Glomerular visceral epithelial cell (primary cell): ENCODE results near the gene SORBS1.

Source experiments
- DNase-seq: peaks from one replicate; pipeline ENCODE4 v3.0.0-alpha.2; 2016; ENCODE audit errors: extremely low spot score

Gene SORBS1

DNA sequence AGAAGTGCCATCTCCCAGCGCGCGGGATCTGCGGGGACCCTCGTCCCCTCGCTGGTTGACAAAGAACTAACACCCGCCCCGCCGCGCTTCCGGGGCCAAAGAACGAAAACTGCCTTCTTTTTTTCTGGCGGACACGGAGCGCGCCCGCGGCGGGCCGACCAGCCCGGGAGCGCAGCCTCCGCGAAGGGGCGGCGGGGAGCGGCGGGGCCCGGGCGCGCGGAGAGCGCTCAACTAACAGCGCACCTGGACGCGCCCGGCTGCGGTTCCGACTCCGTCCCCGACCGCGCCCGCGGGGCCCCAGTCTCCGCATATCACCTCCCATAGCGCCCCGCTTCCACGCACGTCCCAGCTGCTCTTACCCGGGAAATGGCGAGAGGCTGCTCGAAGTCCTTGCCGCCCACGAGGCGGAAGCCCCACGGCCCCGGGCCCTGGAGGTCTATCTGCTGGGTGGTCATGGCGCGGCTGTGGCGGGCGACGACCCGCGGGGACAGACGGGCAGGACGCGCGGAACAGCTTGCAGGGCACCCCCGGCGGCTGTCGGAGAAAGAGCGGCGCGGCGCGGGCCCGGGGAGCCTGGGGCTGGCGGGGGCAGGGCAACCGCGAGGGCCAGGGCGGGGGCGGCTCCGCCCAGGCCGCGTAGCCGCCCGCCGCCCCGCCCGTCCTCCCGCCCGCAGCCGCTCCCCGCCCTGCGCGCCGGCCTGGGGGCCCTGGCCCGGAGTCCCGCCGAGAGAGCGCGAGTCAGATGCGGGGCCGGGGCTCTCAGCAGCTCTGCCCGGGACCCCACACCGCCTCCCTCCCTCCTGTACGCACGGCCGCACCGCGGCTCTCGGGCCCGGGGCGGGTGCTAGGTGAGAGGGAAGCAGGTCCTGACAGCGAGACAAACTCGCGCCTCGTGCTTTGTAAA, 270.5 kb downstream of the SORBS1 start, which contains the start of gene PDLIM1:
TSS of gene PDLIM1 (minus strand) at position 543 of the 904 bp plus-strand sequence. CDS start at position 455, 88 bp downstream.
- DNase-seq = peak; percentile 81

DNA sequence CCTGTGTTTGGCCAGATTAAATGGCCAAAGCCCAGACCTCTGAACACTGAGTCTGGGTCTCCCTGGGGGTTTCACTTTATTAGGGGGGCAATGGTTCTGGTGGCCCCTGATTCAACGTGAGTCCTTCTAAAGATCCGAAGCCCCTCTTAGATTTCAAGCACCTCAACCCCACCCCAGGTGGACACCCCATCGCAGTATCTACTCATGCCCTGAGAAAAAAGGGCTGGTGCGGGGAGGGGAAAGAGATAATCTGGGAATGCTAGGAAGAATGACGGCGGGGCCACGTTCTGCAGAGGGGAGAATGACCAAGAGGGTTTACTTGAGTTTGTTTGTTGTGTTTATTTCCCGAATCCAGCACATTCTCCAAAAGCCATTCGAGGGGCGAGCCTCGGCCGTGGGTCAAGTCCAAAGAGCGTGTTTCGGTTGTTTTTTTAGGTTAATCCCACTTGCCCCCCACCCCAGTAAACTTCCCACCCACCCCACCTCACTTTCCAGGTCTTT, 271.2 kb downstream of the SORBS1 start:
- no peak for DNase-seq

DNA sequence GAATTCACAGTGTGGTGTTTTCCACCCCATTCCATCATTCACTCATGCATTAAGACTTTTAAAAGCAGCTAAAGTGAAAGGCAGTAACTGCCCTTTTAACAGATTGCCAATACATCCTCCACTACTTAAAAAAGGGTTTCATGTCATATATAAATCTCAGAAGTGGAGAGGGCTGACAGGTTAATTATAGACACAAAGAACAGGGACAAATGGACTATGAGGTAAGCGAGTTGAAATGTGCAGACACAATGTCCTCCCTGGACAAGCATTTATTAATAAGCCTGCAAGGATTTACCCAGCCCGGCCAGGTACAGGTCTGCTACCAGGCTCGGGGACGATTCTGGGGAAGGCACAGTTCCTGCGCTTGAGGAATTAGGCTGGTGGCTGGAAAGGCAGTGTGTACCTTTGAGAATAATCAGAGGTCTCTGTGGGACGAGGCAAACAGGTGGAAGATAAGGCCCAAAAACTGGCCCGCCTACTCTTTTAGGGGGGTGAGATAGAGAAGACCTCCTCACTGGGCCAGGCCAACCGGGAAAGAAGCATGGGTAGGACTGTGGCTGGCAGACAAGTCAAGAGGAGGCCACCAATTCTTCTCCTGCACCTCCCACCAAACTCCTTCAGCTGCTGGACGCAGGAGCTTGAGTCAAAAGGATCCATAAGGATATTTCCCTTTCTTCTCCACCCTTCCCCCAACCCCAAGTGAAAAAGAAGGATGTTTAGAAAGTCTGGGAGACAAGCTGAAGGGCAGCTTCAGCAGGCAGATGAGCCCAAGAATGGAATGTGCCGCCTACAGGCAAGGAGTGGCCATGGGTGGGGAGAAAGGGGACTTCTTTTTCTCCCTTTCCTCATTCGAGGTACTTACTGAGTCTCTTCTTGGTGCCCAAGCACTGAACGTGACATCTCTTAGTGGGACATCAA, 271.9 kb downstream of the SORBS1 start:
- DNase-seq = peak; percentile 66

DNA sequence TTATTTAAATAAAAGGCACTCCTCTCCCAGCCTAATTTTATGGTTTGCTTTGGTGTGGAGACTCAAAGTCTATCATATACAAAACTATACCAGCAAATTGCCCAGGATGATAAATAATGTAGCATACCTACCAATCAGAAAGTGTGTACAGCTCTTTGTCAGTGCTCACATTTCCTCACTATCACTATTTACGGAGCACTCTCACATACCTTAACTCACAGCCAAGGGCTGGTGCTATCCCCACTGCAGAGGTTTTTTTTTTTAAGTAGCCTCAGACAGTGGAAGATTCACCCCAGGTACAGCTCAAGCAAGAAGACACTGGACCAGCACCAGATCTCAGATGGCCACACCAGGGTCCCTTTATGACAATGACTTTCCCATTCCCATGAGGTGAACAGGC, 272.9 kb downstream of the SORBS1 start:
- no peak for DNase-seq

DNA sequence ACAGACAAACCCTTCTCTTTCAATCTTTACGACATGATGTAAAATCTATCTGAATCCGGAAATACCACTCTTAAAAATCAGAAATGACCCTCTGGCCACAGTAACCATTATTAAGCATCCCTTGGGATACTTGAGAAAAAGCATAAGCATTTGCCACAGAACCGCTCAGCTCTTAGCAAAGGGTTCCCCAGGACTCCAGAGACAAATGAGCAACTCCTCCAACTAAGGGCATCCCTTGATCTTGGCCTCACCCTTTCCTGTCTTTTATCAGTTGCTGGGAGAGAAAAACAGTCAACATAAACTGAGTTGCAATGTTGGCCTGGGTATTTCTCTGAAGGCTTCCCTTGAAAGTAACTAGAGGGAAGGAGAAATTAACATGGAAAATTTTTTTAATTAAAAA, 273.9 kb downstream of the SORBS1 start:
- DNase-seq = no peak

DNA sequence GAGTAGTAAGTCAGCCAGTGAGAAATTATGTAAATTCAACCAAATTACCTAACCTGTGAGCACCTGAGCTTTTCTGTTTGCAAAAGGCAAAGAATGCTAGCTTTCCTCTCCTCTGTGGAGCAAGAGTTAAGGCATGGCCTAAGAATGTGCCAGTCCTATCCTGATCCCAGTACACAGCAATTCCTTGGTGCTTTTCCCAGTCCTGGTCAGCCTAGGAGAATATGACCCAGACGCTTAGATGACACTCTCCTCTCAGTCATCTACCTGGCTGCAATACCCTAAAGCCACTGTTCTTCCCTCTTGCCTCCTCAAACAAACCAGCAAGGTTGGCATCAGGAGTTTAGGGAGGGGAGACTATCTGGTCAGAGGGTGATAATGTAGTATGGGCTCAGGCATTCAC, 274.5 kb downstream of the SORBS1 start:
- DNase-seq = no peak

DNA sequence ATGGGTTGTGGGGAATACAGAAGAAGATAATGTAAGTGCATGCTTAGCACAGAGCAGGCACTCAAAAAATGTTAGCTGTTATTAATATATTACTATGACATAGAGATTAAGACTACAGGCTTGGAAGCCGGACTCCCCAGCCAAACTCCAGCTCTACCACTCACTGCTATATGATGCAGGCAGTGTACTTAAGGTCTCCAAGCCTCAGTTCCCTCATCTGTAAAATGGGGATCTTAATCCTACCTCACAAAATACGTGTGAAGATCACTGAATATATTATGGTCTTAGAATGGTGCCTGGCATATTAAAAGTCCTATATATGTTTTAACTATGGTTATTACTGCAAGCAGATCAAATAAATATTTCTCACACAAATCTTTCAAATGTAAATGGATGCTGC, 275.6 kb downstream of the SORBS1 start:
- DNase-seq = no peak

DNA sequence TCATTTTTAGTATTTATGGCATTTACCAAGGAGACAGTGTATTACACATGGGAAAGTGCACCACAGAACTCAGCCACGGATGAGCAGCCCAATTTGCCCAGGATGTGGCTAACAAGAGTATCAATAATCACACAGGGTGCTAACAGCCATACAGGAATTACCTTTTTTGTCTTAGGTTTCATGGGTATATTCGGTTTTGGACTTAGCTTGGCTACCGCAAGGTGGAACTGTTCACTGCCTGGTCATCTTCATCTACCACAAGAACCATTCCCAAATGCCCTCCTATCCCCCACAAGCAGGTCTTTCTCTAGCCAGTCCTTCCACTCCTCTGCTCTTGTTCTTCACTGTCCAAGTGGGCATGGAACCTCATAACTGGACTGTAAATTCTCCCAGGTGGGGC, 276.4 kb downstream of the SORBS1 start:
- no peak for DNase-seq

DNA sequence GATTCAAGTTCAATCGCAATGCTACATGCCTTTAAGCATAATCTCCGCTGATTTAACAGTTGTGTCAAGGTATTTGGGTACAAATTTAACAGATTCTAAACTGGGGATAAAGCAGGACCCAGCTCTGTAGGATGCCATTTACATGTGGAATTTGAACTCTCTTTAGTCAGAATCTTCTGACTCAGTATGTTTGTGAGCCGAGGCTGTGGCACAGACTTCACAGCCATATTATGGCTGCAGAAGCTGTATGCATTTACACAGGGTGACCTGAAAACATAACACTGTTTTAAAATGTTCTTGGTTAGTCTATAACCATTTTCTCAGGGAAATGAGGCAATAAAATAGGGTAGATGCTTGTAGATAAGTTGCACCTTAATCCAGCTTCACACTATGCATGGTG, 279.1 kb downstream of the SORBS1 start:
- no peak for DNase-seq

DNA sequence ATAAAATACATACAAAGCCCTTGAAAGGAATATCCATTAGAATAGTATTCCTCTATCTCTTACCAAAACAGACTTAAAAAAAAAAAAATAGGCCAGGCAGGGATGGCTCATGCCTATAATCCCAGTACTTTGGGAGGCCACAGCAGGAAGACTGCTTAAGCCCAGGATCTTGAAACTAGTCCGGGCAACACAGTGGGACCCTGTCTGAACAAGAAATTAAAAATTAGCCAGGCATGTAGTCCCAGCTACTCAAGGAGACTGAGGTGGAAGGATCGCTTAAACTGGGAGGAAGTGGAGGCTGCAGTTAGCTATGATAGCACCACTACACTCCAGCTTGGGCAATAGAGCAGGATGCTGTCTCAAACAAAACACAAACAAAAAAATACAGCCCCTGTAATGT, 280.0 kb downstream of the SORBS1 start:
- DNase-seq = no peak

DNA sequence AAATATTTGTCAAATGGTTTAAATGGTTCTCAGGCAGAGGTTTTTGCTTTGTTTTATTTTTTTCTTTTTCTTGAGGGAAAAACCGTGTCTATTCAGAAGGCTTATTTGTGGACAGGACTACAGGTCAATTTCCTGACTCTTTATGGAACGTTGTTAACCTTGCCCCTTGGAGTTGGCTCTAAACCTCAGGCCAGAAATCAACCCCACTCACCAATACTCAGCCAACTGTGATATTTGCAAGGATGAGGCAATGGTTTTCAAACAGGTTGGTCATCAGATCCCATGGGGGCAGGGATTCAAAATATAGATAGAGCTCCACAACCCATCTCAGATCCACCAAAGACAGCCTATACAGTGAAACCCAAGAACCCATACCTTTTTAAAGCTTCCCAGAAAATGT, 280.5 kb downstream of the SORBS1 start:
- DNase-seq = peak; percentile 60

DNA sequence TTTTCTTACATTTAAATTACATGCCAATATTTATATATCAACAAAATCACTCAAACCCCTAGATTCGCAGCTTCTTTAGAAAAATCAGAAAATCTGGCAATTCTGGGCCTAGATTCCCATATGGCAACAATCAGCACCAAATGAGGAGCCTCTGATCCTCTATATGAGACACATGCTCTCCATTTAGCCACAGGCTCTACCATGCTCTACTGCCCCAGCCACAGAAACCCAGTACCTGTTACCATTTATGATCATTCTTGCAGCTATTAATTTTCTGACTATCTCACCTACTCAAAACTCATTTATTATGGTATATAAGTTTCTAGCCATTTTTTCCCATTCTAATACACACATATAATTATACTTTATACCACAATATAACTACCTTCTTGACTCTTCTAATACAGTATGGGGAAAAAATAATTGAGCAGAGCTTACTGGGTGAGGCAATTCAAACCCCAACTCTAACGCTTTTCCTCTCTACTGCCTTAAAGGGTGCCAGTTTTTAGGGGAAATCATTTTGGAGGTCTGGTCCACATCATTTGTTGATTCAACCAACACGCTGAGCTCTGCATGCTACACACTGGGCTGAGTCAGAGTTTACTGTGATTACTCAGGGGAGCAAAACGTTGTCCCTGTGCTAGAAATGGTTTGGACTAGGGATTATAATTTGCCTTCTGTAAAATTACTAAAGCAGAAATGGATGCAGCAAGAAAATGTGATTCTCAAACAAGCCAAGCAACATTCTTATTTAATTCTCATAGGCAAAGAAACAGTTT, 281.9 kb downstream of the SORBS1 start:
- DNase-seq = no peak

DNA sequence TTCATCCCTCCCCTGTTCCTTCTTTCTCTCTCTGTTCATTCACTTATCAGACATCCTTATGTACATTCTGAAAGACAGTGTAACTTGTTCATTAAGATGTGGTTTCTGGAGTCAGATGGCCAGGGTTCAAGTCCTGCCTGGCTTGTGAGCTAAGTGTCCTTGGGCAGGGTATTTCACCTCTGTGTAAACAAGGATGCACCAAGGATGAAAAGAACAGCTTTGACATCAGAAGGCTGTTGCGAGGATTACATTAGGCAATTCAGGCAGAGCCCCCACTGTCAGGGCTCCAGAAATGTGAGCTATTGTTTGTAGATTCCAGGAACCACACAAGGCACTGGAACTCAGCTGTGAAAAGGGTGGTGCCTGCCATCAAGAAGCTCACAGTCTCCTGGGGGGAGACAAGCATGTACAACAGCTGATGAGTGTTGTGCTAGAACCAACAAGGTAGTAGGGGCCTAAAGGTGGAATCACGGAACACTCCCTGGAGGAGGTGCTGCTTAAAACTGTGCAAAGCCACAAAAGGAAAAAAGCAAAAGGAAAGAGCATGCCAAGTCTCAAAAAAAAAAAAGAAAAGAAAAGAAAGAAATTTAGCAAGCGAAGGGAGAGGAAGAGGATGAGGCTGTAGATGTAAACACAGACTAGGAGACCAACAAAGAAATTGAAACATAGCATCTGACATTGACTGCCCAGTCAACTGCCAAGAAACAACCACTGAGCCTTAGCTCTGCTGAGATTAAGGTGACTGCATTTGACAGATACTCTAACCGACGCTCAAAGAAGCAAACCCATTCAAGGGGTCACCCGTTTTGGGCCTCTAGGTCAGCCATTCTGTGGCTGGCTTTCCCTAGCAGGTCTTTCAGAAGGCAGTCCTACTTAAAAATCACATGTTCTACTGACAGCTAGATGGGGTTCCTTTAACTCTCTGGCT, 282.8 kb downstream of the SORBS1 start:
- DNase-seq = no peak

DNA sequence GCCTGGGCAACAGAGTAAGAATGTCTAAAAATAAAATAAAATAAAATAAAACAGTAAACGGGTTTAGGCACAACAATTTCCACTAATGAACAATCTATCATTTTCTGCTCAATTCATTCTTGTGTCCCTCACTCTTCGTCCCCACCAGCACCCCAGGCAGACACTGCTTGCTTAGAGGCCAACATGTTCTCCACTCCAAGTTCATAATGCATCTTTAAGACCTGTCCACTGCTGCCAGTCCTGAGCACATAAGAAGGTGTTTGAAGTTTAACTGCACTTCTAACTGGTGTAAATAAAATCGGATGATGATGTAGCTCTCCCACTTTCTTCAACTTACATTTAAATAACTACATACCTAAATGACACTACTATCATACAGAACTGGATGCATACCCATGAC, 283.6 kb downstream of the SORBS1 start:
- DNase-seq = no peak

DNA sequence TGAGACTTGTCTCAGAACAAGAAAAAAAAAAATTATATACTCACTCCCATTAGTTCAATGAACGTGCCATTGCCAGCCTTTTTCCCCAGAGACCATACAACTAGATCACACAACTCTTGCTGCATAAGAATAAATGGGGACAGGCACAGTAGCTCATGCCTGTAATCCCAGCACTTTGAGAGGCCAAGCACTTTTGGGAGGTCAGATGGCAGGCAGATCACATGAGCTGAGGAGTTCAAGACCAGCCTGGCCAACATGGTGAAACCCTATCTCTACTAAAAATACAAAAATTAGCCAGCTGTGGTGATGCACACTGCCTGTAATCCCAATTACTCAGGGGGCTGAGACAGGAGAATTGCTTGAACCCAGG, 284.0 kb downstream of the SORBS1 start:
- DNase-seq = no peak

DNA sequence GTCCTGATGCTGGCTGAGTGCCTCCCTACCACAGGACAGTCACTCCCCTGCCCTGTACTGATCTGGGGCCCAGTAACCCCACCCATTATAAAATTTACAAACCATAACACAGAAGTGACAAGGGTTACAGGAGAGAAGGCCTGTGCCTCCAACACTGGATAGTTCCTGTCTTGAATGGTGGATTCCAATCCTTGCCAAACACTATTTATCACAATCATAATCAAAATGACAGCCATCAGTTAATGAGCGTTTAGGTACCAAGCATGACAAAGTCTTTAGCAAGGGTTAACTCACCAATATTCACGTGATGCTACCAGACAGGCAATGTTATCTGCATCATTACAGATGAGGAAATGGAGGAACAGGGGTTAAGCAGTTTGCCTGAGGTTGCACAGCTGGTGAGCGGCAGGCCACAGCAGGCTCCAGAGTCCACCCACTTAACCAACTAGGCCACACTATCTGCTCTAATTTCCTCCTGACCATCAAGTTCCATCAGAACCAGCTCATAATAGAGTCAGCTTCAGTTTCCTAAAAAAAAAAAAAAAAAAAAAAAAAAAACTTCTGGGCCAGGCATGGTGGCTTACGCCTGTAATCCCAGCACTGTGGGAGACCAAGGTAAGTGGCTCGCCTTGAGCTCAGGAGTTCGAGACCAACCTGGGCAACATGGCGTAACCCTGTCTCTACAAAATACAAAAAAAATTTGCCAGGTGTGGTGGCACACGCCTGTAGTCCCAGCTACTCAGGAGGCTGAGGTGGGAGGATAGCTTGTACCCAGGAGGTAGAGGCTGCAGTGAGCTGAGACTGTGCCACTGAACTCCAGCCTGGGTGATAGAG, 284.6 kb downstream of the SORBS1 start:
- DNase-seq = no peak

DNA sequence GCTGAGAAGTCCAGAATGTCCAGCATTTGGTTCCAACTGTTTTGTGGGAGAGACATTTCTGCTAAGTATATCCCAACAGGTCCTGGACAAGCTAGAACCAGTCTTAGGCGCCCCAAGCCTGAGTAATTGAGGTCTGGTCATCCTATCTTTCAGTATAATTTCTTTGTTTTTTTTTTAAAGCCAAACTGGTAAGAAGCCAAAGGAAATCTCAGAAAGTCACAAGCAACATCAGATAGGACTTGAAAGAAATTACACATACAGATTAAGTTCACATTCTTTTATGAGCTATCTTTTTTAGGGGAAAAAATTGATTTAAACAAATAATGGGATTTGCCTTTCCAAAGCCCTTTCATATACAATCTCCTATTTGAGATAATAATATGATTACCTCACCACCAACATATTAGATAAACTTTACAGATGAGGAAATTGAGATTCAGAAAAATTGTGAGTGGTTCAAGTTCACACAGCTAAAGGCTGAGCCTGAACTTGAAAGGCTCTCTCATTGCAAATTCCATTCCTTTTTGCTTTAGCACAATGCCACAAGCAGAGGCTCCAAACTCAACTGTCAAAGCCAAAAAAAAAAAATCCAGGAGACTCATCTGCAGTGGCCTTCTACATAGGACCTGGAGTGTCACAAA, 285.3 kb downstream of the SORBS1 start:
- no peak for DNase-seq

DNA sequence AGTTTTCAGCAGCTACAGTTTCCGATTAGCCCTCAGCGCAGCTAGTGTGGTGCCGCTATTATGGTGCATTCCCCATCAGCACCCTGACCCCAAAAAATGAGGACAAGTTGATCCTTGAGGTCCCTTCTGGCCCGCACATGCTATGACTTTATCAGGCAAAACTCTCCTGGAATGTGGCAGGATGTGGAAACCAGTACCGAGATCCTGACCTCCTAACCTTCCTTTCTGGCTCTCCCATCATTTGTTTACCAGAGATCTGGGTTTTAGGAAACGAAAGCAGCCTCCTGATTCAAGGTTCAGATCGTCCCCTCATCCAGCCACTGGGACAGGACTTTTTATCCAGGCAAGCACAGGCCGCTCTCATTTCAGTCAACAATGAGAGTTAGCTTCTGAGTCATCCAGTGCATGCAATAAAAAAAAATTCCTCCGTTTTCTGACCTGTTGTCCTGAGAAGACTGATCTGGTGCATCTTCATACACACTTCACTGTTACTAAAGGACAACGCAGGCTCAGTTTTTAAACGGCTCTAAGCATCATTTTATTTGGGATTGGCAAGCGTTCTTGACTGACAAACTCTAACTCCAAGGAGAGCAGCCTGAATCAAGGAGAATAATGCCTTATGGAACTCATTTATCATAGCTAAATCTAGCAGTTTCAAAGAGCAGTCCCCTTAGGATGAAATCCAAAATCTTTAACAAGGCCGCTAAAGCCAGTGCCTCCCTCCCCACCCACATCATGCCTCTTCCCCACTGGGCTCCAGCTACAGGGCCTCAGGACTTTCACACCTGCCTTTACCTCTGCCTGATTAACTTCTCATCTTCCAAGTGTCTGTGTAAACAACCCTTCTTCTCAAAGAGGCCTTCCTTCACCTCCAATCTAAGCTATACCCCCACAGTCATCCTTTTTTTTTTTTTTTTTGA, 287.5 kb downstream of the SORBS1 start:
- DNase-seq = peak; percentile 75
